ENCODE results near the gene TUBA3D.
"Not testable (repeated sequence)": the region's sequence is repeated elsewhere in the genome, so short reads cannot be mapped to it uniquely, and the experiment has no call there.

DNA sequence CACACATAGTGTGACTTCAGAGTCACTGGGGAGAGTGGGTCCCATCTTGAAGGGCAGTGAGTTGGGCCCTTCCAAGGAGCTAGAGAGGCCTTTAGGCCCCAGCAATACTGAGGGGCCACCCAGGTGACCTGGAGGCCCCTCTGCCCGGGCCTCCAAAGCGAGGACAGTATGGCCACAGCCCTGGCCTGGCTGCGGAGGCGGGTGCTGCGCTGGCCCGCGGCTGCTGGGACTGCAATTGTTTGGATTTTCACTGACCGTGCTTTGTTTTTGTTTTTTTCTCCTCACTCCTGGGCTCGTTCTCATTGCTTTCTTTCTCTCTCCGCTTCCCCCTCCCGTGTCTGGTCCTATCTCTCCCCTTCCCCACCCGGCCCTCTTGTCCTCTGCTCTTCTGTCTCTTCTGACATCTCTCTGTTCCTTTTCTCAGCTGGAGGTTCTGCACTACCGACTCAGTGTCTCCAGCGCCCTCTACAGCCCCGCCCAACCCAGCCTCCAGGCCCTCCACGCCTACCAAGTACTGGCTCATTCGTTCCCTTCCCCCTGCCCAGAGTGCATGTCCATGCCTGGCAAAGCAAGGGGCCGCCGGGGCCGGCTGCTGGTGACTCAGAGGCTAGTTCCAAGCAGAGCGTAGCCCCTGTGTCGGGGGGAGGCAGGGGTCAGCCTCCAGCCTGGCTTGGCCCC, 35.5 kb downstream of the TUBA3D start:
- not testable (repeated sequence) for TF ChIP-seq U2AF1 (optimal IDR thresholded peaks at IDR 0.05; ENCODE audit: low read depth, low read length); ZZZ3 (IDR thresholded peaks at IDR 0.05)

All from K562 (cell line).